Hepatocyte (in vitro differentiated cells): ENCODE measurements around the gene WDR35. TPM values are rescaled to one million over a fixed set of nuclear protein-coding genes. Genes with fewer than 3 reads are reported as not detected.

ENCODE experiments used
- DNase-seq: peaks from one replicate; pipeline ENCODE4 v3.0.0-alpha.2; 2016; ENCODE audit warnings: low spot score
- H2AFZ ChIP-seq: fragments of 200-600 bp; sonication (generic); 2 replicates; pipeline ENCODE4 v1.6.0; 2016; ENCODE audit warnings: antibody characterized with exemption, mild to moderate bottlenecking
- H3K27ac ChIP-seq: fragments of 200-600 bp; sonication (generic); 2 replicates; pipeline ENCODE4 v1.5.1; 2016; ENCODE audit warnings: mild to moderate bottlenecking
- H3K27me3 ChIP-seq: fragments of 200-600 bp; sonication (generic); 2 replicates; pipeline ENCODE4 v1.6.1; 2016
- H3K36me3 ChIP-seq: fragments of 200-600 bp; sonication (generic); replicated peaks from 2 replicates; pipeline ENCODE4 v1.5.1; 2016; ENCODE audit warnings: low read depth; ENCODE audit not compliant: insufficient read depth
- H3K4me1 ChIP-seq: fragments of 200-600 bp; sonication (generic); 2 replicates; pipeline ENCODE4 v1.5.1; 2016; ENCODE audit warnings: mild to moderate bottlenecking, moderate library complexity; ENCODE audit not compliant: insufficient read depth
- H3K4me2 ChIP-seq: fragments of 200-600 bp; sonication (generic); 2 replicates; pipeline ENCODE4 v1.6.0; 2016
- H3K4me3 ChIP-seq: fragments of 200-600 bp; sonication (generic); 2 replicates; pipeline ENCODE4 v1.5.1; 2016; ENCODE audit warnings: mild to moderate bottlenecking
- H3K79me2 ChIP-seq: fragments of 200-600 bp; sonication (generic); 2 replicates; pipeline ENCODE4 v1.6.0; 2017; ENCODE audit warnings: mild to moderate bottlenecking
- H3K9me2 ChIP-seq: fragments of 200-600 bp; sonication (generic); replicated peaks from 2 replicates; pipeline ENCODE4 v1.6.0; 2017; ENCODE audit warnings: mild to moderate bottlenecking; ENCODE audit not compliant: insufficient read depth
- H3K9me3 ChIP-seq: fragments of 200-600 bp; sonication (generic); 2 replicates; pipeline ENCODE4 v1.5.1; 2016; ENCODE audit warnings: low read depth, mild to moderate bottlenecking
- H4K20me1 ChIP-seq: fragments of 200-600 bp; sonication (generic); 2 replicates; pipeline ENCODE4 v1.6.0; 2016; ENCODE audit warnings: mild to moderate bottlenecking; ENCODE audit not compliant: insufficient read depth, poor library complexity, severe bottlenecking
- CTCF ChIP-seq: fragments of 200-600 bp; sonication (generic); IDR thresholded peaks from 2 replicates; pipeline ENCODE4 v1.5.1; 2016; ENCODE audit warnings: antibody characterized with exemption, mild to moderate bottlenecking; ENCODE audit not compliant: poor library complexity
- EZH2 ChIP-seq: fragments of 200-600 bp; sonication (generic); IDR thresholded peaks from 2 replicates; pipeline ENCODE4 v1.6.1; 2016; ENCODE audit warnings: antibody characterized with exemption, mild to moderate bottlenecking, borderline replicate concordance
- EZH2phosphoT487 ChIP-seq: fragments of 200-600 bp; sonication (generic); IDR thresholded peaks from one replicate; pipeline ENCODE4 v1.6.1; 2018; ENCODE audit warnings: antibody characterized with exemption, mild to moderate bottlenecking, low read depth, moderate library complexity; ENCODE audit not compliant: unreplicated experiment, severe bottlenecking
- WGBS: methylation state at CpG from one replicate; pipeline ENCODE4 v1.1.6; 2016; ENCODE audit warnings: low lambda C conversion rate; ENCODE audit errors: missing lambda C conversion rate; 5-methylcytosine and 5-hydroxymethylcytosine counted together
- polyA plus RNA-seq: library from polyadenylated mRNA; unstranded; fragments of >200 nt; fragmentation: Nextera tagmentation; extraction: Ambion mirVana; gene quantifications from 2 replicates; pipeline ENCODE4 v1.2.1, GENCODE V29; 2016
- total RNA-seq: library from RNA; depleted of rRNA; stranded (reverse); fragments of >200 nt; gene quantifications from 2 replicates; pipeline ENCODE4 v1.2.3, GENCODE V29; 2014

The WDR35 gene
- total and polyA plus RNA-seq, 2 experiments from 2014 or later: 2.0 to 4.6 TPM

GRCh38 chr2:19883971-19884720, 105.8 kb downstream of the WDR35 start:
- Histone ChIP-seq H3K27ac (no peak overlapping the region), H3K36me3 (no peaks in the 10 kb centered on the region), H3K4me3 (no peak overlapping the region), H3K9me3 (no peaks in the 10 kb centered on the region), H3K79me2 (no peaks in the 10 kb centered on the region), H4K20me1 (no peaks in the 10 kb centered on the region), H3K4me1 (no peaks in the 10 kb centered on the region), H3K9me2 (no peaks in the 10 kb centered on the region), H2AFZ (no peak overlapping the region), H3K4me2 (no peak overlapping the region), H3K27me3 (no peaks in the 10 kb centered on the region)
- WGBS: 92% methylated on average over 8 of the region's 8 CpGs
- TF ChIP-seq CTCF: no peak
- TF ChIP-seq EZH2: no peak
- no peak for TF ChIP-seq EZH2phosphoT487
- no peak for DNase-seq

GRCh38 chr2:19883486-19883885, 106.4 kb downstream of the WDR35 start:
- no peaks in the 10 kb centered on the region for H3K9me3 ChIP-seq
- no peak overlapping the region for H3K4me3 ChIP-seq
- H3K27me3 ChIP-seq: no peaks in the 10 kb centered on the region
- 65% methylated on average over 2 of the region's 2 CpGs for WGBS
- H3K36me3 ChIP-seq: no peaks in the 10 kb centered on the region
- H3K27ac ChIP-seq: no peak overlapping the region
- no peak overlapping the region for H3K4me2 ChIP-seq
- no peaks in the 10 kb centered on the region for H3K9me2 ChIP-seq
- no peaks in the 10 kb centered on the region for H3K4me1 ChIP-seq
- DNase-seq: no peak
- no peaks in the 10 kb centered on the region for H4K20me1 ChIP-seq
- no peak for TF ChIP-seq EZH2phosphoT487
- TF ChIP-seq CTCF: no peak
- TF ChIP-seq EZH2: no peak
- no peak overlapping the region for H2AFZ ChIP-seq
- H3K79me2 ChIP-seq: no peaks in the 10 kb centered on the region

GRCh38 chr2:19882286-19882685, 107.6 kb downstream of the WDR35 start:
- H3K36me3 ChIP-seq: no peaks in the 10 kb centered on the region
- H3K79me2 ChIP-seq: no peaks in the 10 kb centered on the region
- TF ChIP-seq EZH2: no peak
- TF ChIP-seq CTCF: no peak
- no peak for TF ChIP-seq EZH2phosphoT487
- no peaks in the 10 kb centered on the region for H3K9me3 ChIP-seq
- no peak overlapping the region for H2AFZ ChIP-seq
- H4K20me1 ChIP-seq: no peaks in the 10 kb centered on the region
- H3K4me1 ChIP-seq: no peaks in the 10 kb centered on the region
- no peak for DNase-seq
- H3K4me3 ChIP-seq: no peak overlapping the region
- H3K27me3 ChIP-seq: no peaks in the 10 kb centered on the region
- H3K27ac ChIP-seq: no peak overlapping the region
- 87% methylated on average over 2 of the region's 2 CpGs for WGBS
- no peaks in the 10 kb centered on the region for H3K9me2 ChIP-seq
- H3K4me2 ChIP-seq: no peak overlapping the region
